Osteocyte (in vitro differentiated cells): ENCODE data around the gene BET1. TPM values are rescaled to one million over a fixed set of nuclear protein-coding genes. Genes with fewer than 3 reads are reported as not detected.

Experiments
- DNase-seq: peaks from one replicate; pipeline ENCODE4 v3.0.0; 2021; ENCODE audit warnings: mixed read lengths; ENCODE audit not compliant: unreplicated experiment; ENCODE audit errors: extremely low spot score
- H3K27ac Mint-ChIP-seq: one replicate; pipeline ENCODE4 v1.8.0; 2021; ENCODE audit warnings: mild to moderate bottlenecking, mixed read lengths; ENCODE audit not compliant: unreplicated experiment
- H3K27me3 Mint-ChIP-seq: one replicate; pipeline ENCODE4 v1.8.0; 2021; ENCODE audit warnings: mixed read lengths; ENCODE audit not compliant: unreplicated experiment
- H3K36me3 Mint-ChIP-seq: one replicate; pipeline ENCODE4 v1.8.0; 2021; ENCODE audit warnings: mixed read lengths; ENCODE audit not compliant: unreplicated experiment
- H3K4me1 Mint-ChIP-seq: one replicate; pipeline ENCODE4 v1.8.0; 2021; ENCODE audit warnings: mixed read lengths; ENCODE audit not compliant: unreplicated experiment
- H3K4me3 Mint-ChIP-seq: one replicate; pipeline ENCODE4 v1.8.0; 2021; ENCODE audit warnings: mild to moderate bottlenecking, moderate library complexity, mixed read lengths; ENCODE audit not compliant: unreplicated experiment
- H3K9me3 Mint-ChIP-seq: one replicate; pipeline ENCODE4 v1.8.0; 2021; ENCODE audit warnings: mixed read lengths; ENCODE audit not compliant: unreplicated experiment
- total RNA-seq: library from RNA; stranded (reverse); gene quantifications from 2 replicates; pipeline ENCODE4 v1.2.1, GENCODE V29; 2021
- TF ChIP-seq, protein P1 (sequence below): fragments of 200-600 bp; sonication (generic); IDR thresholded peaks from 2 replicates; pipeline ENCODE4 v1.5.0; 2021; ENCODE audit warnings: antibody characterized with exemption, mild to moderate bottlenecking, moderate library complexity

BET1 gene
- total RNA-seq, 1 donor from 2014 or later: 29.3 TPM

- no peaks in the 10 kb centered on the region for H3K4me1 Mint-ChIP-seq
- no peaks in the 10 kb centered on the region for H3K36me3 Mint-ChIP-seq
- H3K9me3 Mint-ChIP-seq: no peaks in the 10 kb centered on the region
- no peak overlapping the region for H3K4me3 Mint-ChIP-seq
- TF ChIP-seq, protein P1, sequence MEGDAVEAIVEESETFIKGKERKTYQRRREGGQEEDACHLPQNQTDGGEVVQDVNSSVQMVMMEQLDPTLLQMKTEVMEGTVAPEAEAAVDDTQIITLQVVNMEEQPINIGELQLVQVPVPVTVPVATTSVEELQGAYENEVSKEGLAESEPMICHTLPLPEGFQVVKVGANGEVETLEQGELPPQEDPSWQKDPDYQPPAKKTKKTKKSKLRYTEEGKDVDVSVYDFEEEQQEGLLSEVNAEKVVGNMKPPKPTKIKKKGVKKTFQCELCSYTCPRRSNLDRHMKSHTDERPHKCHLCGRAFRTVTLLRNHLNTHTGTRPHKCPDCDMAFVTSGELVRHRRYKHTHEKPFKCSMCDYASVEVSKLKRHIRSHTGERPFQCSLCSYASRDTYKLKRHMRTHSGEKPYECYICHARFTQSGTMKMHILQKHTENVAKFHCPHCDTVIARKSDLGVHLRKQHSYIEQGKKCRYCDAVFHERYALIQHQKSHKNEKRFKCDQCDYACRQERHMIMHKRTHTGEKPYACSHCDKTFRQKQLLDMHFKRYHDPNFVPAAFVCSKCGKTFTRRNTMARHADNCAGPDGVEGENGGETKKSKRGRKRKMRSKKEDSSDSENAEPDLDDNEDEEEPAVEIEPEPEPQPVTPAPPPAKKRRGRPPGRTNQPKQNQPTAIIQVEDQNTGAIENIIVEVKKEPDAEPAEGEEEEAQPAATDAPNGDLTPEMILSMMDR: no peak
- no peak overlapping the region for H3K27ac Mint-ChIP-seq
- no peaks in the 10 kb centered on the region for H3K27me3 Mint-ChIP-seq
- DNase-seq: no peak
Observed at GRCh38 chr7:93964262-93964661, 39.9 kb downstream of the BET1 start.

- H3K9me3 Mint-ChIP-seq: no peaks in the 10 kb centered on the region
- no peak for DNase-seq
- no peak overlapping the region for H3K4me3 Mint-ChIP-seq
- H3K27me3 Mint-ChIP-seq: no peaks in the 10 kb centered on the region
- H3K4me1 Mint-ChIP-seq: no peaks in the 10 kb centered on the region
- no peak overlapping the region for H3K27ac Mint-ChIP-seq
- TF ChIP-seq, protein P1: no peak
- H3K36me3 Mint-ChIP-seq: no peaks in the 10 kb centered on the region
Observed at GRCh38 chr7:93960986-93961385, 43.2 kb downstream of the BET1 start.

DNA sequence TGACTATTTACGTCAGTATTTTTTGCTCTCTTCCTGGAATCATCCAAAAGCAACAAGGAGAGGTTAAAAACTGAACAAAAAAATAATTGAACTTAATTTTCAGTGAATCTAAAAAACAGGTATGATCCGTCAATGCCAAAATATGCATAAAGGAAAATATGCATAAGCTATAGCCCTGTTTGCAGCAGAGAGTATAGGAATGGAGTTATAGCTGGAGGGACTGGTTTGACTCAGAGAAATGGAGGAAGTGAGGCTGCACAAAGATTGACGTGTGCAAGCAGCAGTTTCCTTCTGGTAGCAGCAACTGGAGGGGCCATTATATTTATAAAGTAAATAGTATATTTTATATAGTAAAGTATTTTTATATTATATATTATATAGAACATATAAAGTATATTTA is 45.5 kb downstream of the BET1 start:
- no peak overlapping the region for H3K4me3 Mint-ChIP-seq
- H3K4me1 Mint-ChIP-seq: no peaks in the 10 kb centered on the region
- no peak overlapping the region for H3K27ac Mint-ChIP-seq
- TF ChIP-seq, protein P1: no peak
- no peaks in the 10 kb centered on the region for H3K36me3 Mint-ChIP-seq
- no peaks in the 10 kb centered on the region for H3K27me3 Mint-ChIP-seq
- DNase-seq: no peak
- H3K9me3 Mint-ChIP-seq: no peaks in the 10 kb centered on the region

DNA sequence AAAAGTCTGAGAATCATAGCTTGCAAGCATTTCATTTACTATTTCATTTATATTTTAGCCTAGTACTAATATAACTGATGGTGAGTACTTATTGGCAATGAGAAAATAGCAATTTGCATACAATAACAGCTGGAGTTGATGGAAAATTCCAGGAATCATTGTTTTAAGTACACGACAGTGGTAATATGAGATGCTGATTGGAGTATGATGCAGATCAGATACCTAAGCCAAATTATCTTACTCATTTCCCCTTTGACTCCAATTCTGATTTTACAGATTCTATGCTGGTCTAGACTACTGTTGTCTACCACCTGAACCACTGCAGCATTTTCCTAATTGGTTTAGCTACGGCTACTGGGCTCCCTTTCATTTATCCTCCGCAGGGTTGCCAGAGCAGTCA is 45.9 kb downstream of the BET1 start:
- DNase-seq: no peak
- Mint-ChIP-seq H3K4me3 (no peak overlapping the region), H3K27me3 (no peaks in the 10 kb centered on the region), H3K36me3 (no peaks in the 10 kb centered on the region), H3K4me1 (no peaks in the 10 kb centered on the region), H3K27ac (no peak overlapping the region), H3K9me3 (no peaks in the 10 kb centered on the region)
- TF ChIP-seq, protein P1: no peak

DNA sequence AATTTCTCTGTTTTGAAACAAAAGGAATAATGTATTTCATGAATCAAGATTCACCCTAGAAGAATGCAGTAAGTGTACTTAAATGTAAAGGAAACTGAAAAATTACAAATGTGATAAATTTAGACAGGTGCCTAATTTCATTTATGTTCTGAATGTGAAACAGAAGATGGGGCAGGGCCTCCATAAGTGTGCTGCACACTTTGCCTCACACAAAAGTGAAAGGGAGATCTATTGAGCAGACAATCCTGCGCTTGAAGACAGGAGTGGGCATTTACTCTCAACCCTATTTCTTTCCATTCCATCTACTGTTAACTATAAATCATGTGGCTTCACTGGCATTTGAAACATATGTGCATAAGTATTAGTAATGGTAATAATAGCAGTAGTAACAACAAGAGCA is 46.4 kb downstream of the BET1 start:
- Mint-ChIP-seq H3K27ac (no peak overlapping the region), H3K9me3 (no peaks in the 10 kb centered on the region), H3K36me3 (no peaks in the 10 kb centered on the region), H3K4me3 (no peak overlapping the region), H3K4me1 (no peaks in the 10 kb centered on the region), H3K27me3 (no peaks in the 10 kb centered on the region)
- DNase-seq: no peak
- TF ChIP-seq, protein P1: no peak
